GM18858 (cell line): ENCODE measurements around the gene MOXD1.

Experiments used
- ATAC-seq: cut with Tn5 transposase; IDR thresholded peaks from one replicate; pipeline ENCODE4 v1.9.1; 2021; ENCODE audit not compliant: unreplicated experiment

MOXD1 gene

DNA sequence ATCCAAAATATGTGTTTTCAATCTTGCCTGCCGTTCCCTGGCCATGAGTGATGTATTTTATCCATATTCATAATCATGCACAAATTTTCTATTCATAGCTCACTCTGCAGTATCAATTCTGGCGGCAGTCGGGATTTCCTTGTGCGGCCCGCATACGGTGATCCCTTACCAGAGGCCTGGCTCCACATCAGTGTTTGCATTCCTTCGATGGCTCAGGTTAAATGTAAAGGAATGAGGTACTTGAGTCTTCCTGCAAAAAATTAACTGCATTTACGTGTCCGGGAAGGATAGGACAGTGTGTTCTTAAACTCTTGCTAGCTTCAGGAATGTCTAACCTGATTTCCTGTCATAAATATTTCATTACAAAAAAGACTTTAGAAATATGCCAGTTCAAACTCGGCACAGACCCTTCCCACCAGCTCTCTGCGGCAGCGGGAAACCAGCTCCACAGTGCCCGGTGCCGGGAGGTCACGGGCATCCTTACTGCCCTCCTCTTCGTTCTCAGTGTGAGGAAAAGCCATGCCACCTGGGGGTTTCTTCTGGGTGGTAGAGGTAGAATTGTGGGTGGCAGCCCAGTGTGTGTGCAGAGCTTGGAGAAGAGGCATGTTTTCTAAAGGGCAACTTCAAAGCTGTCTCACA, 154.5 kb downstream of the MOXD1 start:
- no peak for ATAC-seq

DNA sequence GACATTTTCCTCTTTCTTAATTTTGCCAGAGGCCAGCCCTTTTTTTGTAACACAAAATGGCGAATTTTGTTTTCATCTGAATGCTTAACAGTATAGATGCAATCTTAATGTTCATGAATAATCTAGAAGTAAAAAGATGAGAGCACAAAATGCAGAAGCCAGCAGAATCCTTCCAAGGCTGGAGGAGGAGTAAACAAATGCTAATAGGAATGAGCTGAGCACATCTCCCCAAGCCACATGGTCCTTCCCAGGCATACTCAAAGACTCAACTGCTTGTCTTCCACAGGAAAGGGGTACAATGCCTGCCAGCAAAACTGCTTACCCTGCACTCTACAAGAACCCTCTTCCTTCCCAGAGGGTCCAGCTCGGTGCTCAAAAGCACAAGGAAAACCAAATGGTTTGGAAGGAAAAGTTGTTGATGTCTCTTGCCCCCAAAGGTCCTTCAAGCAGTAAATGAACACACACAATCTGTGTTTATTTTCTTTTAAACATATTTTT, 155.1 kb downstream of the MOXD1 start:
- ATAC-seq = no peak
